Fibroblast of mammary gland (primary cell): ENCODE data around the gene SND1.

Experiments used
- DNase-seq: peaks from one replicate; pipeline ENCODE4 v3.0.0-alpha.2; 2010; ENCODE audit warnings: low read depth
- H3K4me3 ChIP-seq: 2 replicates; pipeline ENCODE4 v1.5.1; 2011; ENCODE audit warnings: low read depth, mild to moderate bottlenecking, low read length, moderate library complexity; ENCODE audit not compliant: control insufficient read depth
- TF ChIP-seq, protein P1 (sequence below): conservative IDR thresholded peaks from 2 replicates; pipeline ENCODE4 v1.5.1; 2011; ENCODE audit warnings: low read depth, low read length, inconsistent platforms; ENCODE audit not compliant: control insufficient read depth, insufficient read depth

SND1 gene

GRCh38 chr7:128073671-128074310, 421.8 kb downstream of the SND1 start:
- TF ChIP-seq, protein P1, sequence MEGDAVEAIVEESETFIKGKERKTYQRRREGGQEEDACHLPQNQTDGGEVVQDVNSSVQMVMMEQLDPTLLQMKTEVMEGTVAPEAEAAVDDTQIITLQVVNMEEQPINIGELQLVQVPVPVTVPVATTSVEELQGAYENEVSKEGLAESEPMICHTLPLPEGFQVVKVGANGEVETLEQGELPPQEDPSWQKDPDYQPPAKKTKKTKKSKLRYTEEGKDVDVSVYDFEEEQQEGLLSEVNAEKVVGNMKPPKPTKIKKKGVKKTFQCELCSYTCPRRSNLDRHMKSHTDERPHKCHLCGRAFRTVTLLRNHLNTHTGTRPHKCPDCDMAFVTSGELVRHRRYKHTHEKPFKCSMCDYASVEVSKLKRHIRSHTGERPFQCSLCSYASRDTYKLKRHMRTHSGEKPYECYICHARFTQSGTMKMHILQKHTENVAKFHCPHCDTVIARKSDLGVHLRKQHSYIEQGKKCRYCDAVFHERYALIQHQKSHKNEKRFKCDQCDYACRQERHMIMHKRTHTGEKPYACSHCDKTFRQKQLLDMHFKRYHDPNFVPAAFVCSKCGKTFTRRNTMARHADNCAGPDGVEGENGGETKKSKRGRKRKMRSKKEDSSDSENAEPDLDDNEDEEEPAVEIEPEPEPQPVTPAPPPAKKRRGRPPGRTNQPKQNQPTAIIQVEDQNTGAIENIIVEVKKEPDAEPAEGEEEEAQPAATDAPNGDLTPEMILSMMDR: no peak
- H3K4me3 ChIP-seq: no peak overlapping the region
- no peak for DNase-seq

DNA sequence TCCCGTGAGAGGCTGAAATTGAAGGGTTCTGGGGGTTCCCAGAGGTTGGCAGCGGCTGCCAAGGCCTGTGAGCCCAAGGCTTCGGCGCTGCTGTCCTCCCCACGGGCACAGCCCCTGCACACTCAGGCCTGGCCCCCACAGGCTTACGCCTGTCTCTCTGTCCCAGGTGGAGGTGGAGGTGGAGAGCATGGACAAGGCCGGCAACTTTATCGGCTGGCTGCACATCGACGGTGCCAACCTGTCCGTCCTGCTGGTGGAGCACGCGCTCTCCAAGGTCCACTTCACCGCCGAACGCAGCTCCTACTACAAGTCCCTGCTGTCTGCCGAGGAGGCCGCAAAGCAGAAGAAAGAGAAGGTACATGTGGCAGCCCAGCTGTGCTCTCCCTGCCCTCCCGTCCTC, 422.3 kb downstream of the SND1 start:
- no peak overlapping the region for H3K4me3 ChIP-seq
- DNase-seq: no peak
- TF ChIP-seq, protein P1: no peak

GRCh38 chr7:128074736-128075135, 422.7 kb downstream of the SND1 start:
- H3K4me3 ChIP-seq: no peak overlapping the region
- TF ChIP-seq, protein P1: no peak
- DNase-seq: no peak

DNA sequence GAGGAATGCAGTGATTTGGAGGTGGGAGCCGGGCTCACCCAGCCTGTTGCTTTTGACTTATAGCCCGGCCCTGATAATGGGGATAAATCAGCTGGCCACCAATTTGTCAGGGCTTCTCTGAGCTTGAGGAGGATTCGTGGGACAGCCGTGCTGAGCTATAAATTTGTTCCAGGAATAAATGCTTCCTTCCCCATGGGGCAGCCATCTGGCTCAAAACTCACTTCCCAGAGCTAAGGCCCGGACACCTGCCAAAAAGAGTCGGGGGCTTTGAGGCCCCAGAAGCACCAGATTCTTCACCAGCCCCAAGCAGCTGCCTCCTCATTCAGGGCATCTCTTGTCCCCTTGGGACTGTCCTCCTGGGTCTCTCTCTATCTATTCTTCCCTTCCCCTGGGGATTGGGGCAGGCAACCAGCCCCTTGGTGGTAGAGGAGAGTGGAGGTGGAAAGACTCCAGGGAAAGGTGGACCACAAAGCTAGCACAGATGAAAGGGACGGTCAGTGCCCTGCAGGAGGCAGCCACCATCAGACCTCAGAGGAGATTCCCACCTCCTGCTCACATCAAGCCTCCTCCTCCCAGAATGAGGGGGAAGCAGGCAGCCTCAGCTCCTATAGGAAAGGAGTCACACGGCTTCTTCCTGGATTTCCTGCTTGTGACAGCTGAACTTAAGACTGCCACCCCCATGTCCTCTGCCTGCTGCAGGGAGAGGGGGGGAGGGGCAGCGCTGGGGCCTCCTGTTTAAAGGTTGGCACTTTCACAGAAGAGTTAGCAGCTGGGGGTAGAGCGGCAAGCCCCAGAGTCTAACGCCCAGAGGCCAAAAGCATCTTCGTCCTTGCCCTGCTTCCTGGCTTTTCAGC, 423.5 kb downstream of the SND1 start:
- no peak overlapping the region for H3K4me3 ChIP-seq
- DNase-seq: no peak
- TF ChIP-seq, protein P1: no peak

DNA sequence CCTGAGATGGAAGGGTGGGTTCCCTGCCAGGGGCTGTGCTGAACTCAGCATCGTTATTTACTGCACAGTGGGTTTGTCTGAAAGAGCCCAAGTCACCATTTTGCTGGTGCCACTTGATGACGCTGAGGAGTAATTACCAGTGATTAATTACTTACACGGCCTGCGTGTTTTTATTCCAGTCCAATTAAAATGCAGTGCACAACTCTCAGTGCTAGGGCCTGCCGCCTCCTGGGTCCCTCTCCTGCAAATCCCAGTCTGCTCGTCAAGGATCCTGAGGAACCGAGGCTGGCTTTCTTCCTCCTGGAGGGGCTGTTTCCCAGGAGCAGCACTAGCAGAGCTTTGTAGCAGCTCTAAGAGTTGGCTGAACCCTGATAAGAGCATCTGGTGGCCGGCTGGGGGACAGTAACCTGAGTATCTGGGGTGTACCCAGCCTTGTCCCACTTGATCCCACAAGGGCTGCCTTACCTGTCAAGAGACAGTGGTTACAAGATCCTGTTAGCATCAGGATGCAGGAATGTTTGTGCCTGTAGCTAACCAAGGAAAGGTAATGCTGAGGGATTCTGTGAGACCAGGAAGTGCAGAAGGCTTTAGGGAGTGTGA, 424.3 kb downstream of the SND1 start:
- H3K4me3 ChIP-seq: no peak overlapping the region
- no peak for DNase-seq
- TF ChIP-seq, protein P1: no peak

- no peak overlapping the region for H3K4me3 ChIP-seq
- TF ChIP-seq, protein P1: no peak
- DNase-seq: no peak
Observed at GRCh38 chr7:128076796-128077271, 424.8 kb downstream of the SND1 start.
